Stimulated activated naive CD8-positive, alpha-beta T cell treated with anti-CD3 and anti-CD28 coated beads, Interleukin-15, Interleukin-2, amounts not matched to agents 100 U/mL and 50 U/mL, for 24 hours (primary cell): Measurements from ENCODE around the gene TTC14.
"Not testable (repeated sequence)": the region's sequence is repeated elsewhere in the genome, so short reads cannot be mapped to it uniquely, and the experiment has no call there.

Source experiments
- ATAC-seq: fragments of 150-1000 bp; cut with Tn5 transposase; one replicate; pipeline ENCODE4 v1.10.0; 2021
- DNase-seq: peaks from one replicate; pipeline ENCODE4 v3.0.0; 2021

The TTC14 gene, protein sequence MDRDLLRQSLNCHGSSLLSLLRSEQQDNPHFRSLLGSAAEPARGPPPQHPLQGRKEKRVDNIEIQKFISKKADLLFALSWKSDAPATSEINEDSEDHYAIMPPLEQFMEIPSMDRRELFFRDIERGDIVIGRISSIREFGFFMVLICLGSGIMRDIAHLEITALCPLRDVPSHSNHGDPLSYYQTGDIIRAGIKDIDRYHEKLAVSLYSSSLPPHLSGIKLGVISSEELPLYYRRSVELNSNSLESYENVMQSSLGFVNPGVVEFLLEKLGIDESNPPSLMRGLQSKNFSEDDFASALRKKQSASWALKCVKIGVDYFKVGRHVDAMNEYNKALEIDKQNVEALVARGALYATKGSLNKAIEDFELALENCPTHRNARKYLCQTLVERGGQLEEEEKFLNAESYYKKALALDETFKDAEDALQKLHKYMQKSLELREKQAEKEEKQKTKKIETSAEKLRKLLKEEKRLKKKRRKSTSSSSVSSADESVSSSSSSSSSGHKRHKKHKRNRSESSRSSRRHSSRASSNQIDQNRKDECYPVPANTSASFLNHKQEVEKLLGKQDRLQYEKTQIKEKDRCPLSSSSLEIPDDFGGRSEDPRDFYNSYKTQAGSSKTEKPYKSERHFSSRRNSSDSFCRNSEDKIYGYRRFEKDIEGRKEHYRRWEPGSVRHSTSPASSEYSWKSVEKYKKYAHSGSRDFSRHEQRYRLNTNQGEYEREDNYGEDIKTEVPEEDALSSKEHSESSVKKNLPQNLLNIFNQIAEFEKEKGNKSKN

DNA sequence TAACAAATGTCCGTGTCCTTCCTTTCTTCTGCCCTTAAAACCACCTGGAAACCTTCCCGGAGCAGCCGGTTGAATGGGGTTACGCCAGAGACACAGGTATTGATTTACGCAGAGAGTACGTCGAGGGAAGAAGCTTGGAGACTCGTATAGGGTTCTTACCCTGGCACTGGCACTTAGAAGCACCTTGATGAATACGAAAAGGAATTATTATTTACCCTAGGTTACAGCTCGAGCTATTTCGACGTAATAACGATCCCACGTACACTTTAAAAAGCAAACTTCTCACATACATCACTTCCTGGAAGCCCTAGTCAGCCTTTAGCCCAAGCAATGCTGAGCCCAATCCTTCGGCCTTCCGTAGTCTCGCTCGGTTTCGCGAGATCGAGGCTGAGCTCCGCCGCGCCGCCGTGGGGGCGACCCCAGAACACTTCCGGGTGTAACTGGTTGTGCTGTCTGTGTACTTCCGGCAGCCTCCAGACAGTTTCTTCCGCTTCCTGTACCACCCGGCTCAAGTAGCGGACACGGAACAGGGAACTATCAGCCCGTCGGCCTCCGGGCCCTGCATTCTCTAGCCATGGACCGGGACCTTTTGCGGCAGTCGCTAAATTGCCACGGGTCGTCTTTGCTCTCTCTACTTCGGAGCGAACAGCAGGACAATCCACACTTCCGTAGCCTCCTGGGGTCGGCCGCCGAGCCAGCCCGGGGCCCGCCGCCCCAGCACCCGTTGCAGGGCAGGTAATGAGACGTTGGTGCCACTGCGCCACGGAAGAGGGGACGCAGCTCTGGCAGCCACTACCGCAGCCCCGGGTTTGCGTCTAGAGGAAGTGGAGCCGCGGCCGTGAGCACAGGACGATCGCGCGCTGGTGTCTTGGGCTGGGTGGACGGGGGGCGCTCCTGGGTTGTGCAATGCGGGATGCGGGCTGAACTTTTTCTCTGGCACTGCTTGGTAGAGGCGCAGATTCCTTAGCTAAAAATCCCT lies at the start of gene TTC14:
Gene TTC14, plus strand, starts transcription at position 476 of the 979 bp plus-strand sequence. Its CDS starts 99 bp downstream, at position 575.
- ATAC-seq = peak; percentile 99
- peak; percentile 93 for DNase-seq

DNA sequence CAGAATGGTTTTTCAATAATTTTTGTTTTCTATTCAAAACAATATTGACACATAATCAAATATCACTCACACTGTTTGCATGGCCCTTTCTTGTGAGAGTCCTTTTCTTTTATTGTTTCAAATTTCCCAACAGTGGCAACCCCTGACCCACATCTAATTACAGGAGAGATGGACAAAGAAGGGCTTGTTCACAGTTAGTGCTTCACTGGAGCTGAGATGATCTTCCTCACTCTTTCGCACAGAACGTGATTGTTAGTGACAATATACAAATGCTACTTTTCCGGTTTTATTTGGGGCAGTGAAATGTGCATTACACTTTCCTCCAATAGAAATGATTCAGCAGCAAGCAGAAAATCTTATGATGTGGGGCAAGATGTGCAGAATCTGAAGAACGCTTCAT lies 38.6 kb upstream of the TTC14 start:
- DNase-seq = no peak
- ATAC-seq = no peak

DNA sequence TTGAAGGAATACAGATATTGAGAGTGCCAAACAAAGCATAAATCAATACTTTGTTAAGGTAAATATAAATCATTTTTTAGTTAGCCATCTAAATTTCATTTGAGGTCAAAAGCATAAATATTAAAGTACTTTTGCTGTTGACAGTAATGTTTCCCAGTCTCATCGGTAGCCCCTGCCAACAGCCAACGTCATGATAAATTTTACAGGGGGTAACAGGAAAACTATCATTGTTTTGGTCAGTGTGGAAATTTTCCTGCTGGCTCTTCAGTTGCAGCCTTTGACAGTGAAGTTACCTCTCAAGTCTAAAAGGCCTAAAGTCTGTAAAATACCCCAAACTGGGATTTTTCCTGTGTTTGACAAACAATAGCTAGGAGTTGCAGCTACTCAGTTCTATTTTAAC lies 37.3 kb upstream of the TTC14 start:
- no peak for ATAC-seq
- no peak for DNase-seq

DNA sequence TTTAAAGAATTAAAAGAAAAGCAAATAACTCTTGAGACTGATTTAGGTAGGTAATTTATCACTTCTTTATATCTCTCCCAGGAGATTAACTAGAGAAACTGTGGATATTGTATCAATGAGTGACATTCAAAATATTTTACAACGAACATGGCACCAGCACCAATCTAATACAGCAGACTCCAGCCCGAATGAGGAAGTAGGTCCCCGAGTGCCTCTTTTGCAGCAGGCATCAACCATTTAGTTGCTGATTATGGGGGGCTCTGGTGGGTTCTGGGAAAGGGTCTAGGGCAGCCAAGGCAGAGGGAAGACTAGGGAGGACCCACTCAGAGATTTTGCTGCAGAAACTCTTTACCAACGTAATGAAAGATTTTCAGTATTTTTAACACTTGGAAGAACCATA lies 31.7 kb upstream of the TTC14 start:
- ATAC-seq (no peak), DNase-seq (no peak)

DNA sequence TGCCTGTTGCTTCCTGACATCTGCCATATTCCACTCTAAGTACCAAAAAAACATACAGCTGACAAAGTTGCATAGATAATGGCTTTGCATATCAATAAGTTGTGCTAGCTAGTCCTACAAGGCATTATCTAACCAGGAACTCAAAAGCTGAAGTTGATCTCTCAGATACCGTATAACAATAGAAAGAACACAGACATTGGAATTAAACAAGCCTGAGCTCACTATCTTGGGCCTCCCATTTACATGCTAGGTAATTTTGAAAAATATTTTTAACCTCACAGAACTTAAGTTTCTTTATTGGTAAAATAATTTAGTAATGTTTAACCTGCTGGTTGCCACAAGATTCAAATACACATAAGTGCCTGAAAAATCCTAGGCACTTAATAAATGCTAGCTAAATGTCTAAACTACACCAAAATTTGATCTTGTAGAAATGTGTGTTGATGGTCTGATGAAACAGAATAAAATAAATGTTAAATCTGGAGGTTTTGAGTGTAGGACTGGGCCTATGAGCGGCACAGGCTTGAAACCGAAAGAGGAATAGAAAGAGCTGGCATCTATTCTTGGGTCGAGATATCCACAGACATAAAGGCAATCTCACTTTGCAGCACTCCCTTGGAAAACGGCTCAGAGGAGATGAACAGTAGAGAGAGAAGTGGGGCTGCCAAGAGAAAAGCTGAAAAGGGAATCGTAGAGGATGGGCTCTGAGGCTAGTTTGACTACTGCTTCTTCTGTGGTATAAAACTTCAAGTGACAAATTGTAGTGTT lies 29.9 kb upstream of the TTC14 start:
- ATAC-seq = no peak
- DNase-seq = no peak

DNA sequence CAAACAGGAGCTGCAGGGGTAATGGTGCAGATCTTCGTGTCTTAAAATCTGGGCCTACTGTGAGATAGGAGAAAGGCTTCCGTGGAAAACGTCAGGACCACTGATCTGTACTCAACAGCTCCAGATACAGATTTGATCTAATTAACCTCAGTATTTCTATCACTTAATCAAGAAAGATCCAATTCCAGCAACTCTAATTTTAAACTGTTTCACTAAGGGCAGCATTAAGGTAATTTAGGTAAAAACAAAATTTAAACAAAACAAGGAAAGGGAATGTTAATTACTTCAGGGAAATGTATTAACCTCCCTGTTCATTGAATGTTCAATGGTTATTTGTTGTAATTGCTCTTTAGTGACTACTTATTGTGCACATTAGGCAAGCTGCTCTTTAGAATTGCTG lies 26.4 kb upstream of the TTC14 start:
- no peak for ATAC-seq
- DNase-seq = no peak

DNA sequence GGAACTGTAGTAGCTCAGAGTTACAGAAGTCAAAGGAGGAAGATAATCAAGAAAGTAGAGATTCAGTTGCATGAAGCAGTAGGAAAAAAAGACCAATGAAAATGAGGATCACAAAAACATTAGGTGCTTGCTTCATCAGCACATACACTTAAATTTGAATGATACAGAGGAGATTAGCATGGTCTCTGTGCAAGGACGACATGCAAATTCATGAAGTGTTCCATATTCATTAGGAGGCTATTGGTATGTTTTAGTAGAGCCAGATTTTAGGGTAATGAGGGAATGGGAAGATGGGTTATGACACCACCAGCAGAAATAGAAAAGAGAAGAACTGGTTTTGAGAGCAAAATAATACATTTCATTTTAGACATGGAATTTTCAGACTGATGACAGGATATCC lies 21.0 kb upstream of the TTC14 start:
- ATAC-seq (no peak), DNase-seq (no peak)

DNA sequence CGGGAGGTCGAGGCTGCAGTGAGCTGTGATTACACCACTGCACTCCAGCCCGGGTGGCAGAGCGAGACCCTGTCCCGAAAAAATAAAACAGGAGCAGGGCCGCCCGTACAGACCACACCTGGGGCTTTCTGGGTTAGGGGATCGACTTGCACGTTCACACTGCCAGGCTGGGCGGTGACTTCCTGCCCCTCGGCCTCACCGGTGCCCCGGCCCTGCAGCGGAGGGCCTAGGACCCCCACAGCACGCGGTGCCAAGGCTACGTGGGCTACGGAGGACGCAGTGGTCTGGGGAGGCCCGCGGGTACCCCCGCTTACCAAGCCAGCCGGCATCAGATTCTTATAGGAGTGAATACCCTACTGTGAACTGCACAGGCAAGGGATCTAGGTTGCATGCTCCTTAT lies 11.6 kb upstream of the TTC14 start:
- no peak for DNase-seq
- no peak for ATAC-seq

DNA sequence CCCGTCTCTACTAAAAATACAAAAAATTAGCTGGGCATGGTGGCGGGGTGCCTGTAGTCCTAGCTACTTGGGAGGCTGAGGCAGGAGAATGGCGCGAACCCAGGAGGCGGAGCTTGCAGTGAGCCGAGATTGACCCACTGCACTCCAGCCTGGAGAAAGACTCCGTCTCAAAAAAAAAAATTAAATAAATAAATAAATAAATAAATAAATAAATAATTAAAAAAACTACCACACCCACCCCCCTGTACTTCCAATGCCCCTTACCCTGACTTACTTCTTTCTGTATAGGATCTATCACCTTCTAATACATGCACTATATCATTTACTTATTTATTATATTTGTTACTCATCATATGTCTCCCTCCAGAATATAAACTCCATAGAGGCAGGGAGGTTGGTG lies 8.3 kb upstream of the TTC14 start:
- DNase-seq, ATAC-seq: not testable (repeated sequence)

DNA sequence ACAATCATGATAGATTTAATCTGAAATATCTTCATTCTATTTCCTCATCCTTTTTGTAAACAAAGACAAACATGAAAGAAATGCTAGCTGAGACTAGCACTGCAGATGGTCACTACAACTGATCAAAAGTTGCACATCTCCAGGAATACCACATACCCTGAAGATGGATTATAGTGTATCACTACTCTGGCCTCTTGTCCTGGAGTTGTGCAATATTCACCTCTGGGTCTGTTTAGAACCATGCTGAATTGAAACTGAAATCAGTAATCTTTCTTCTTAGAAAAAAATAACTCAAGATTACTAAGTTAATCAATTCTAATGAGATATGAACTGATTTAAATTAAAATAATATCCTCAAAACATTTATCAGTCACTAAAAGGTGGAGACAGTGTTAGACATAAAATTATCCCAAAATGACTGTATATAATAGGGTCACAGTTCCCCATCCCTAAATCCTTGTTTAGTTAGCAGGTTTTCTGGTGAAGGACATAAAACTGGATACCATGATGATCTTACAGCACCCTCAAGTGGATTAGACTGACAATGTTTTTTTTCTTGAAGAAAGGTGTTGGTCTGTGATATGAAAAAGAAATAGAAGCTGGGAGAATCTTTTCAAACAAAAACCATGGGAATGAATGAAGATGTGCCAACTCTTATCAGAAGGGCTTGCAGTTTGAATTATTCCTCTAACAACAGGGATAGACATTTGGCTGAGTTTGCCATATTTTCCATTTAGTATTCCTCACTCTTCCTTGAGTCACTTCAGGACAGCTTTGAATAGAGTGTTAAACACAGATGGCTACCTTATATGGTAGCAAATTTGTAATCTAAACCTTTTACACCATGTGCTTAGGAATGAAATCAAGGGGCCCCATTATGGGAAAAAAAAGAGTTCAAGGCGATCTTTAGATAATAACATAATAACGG lies 7.1 kb upstream of the TTC14 start:
- DNase-seq (no peak), ATAC-seq (no peak)

DNA sequence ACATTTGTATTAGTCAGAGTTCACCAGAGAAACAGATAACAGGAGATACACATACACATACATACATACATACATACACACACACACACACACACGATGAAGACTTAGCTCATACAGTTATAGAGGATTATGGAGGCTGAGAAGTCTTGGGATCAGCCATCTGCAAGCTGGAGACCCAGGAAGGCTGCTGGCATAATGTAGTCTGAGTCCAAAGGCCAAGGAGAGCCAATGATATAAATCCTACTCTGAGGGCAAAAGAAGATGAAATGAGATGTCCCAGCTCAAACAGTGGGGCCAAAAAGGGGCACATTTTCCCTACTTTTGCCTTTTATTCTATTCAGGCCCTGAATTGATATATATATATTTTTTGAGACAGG lies 6.4 kb upstream of the TTC14 start:
- DNase-seq = no peak
- no peak for ATAC-seq

DNA sequence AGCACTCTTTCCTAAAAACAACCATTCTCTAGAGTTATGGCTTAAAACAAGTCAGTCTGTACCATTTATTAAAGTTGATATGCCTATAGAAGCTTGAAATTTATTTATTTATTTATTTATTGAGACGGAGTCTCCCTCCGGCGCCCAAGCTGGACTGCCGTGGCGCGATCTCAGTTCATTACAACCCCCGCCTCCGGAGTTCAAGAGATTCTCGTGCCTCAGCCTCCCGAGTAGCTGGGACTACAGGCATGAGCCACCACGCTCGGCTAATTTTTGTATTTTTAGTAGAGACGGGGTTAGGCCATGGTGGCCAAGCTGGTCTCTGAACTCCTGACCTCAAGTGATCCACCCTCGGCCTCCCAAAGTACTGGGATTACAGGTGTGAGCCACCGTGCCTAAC lies 1.5 kb upstream of the TTC14 start:
- DNase-seq = no peak
- no peak for ATAC-seq

DNA sequence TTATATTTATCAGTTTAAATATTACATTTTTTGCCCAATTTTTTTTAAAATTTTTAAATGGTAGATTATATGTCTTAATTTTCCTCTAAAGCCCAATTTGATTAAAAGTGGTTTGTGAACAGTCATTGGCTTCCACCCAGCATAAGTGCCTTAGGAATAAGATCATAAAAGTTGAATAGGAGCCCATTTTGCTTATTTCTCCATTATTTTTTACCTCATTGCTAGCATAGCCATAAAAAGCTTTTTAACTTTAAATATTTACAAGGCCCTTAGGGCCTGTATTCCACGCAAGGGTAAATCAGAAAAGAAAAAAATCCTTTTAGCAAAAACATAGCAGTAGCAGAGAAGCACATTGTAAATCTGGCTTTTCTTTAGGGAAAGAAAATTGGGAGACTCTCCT lies 9.0 kb downstream of the TTC14 start:
- ATAC-seq (no peak), DNase-seq (no peak)

DNA sequence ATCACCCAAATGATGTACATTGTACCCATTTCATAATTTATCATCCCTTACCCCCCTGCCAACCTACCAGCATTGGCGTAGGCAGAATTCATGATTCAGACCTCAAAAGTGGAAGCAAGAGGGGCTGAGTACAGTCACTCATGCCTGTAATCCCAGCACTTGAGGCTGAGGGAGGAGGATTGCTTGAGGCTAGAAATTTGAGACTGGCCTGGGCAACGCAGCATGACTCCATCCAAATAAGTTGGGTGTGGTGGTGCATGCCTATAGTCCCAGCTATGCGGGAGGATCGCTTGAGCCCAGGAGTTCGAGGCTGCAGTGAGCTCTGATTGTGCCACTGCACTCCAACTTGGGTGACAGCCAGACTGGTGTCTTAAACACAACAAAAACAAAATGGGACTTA lies 10.4 kb downstream of the TTC14 start:
- ATAC-seq = no peak
- DNase-seq = no peak

DNA sequence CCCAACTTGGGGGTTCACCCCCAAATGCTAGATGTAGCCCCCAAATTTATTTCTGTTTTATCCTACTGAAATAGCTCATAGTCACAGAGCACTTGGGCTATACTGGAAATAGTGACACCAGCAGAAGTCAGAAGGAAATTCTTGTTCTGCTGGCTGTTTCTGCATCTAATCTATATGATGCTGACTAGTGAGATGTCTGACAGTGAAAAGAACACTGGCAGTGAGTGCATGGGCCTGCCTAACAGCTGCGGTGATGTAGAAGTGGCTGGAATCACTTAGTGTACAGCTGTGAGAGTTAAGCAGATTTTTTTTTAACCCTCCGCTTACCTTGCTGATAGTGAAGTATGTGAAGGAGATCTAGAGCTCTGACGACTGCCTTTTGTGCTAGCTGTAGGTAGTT lies 14.0 kb downstream of the TTC14 start:
- DNase-seq (no peak), ATAC-seq (no peak)

DNA sequence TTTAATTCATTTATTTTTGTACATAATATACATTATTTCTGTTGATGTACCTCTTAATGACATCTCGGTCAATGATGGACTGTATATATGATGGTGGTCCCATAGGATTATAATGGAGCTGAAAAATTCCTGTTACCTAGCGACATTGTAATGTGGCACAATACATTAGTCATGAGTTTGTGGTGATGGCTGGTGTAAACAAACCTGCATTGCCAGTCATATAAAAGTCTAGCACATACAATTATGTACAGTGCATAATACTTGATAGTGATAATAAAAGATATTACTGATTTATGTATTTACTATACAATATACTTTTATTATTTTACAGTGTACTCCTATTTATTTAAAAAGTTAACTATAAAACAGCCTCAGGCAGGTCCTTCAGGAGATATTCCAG lies 15.1 kb downstream of the TTC14 start:
- ATAC-seq (no peak), DNase-seq (no peak)

DNA sequence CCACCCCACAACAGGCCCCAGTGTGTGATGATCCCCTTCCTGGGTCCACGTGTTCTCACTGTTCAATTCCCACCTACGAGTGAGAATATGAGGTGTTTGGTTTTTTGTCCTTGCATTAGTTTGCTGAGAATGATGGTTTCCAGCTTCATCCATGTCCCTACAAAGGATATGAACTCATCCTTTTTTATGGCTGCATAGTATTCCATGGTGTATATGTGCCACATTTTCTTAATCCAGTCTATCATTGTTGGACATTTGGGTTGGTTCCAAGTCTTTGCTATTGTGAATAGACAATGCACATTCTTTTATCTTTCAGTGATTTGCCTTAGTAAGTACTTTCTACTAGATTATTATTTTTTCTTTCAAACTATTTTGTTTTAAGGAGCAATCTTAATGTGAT lies 16.6 kb downstream of the TTC14 start:
- DNase-seq, ATAC-seq: not testable (repeated sequence)

DNA sequence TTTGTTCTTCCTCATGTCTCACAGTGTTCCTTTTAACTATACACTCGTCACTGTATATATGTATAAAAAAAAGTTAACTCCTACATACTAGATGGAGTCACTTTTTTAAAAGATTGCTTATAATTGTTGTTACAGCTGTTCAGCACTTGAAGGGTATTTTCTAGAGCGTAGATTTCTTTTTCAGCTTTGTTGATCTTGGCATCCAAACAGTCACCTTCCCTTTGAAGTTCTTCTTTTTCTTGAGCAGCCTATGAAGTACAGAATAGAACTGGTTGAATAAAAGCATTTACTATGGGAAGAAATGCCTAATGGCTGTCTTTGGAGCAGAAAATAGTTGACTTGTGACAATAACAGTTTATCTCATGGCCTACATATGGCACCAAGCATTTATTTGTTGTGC lies 17.8 kb downstream of the TTC14 start:
- DNase-seq = no peak
- no peak for ATAC-seq

DNA sequence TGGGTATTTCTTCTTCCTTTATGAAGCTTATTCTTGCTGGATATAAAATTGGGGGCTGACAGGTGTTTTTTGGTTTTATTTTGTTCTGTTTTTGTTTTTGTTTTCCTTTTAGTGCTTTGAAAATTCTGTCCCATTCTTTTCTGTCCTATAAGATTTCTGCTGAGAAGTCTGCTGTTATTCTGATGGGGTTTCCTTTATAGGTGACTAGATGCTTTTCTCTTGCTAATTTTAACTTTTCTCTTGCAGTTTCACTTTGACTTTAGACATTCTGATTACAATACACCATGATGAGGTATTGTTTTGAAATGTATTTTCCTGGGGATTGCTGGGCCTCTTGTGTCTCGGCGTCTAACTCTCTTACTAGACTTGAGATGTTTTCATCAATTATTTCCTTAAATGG lies 22.8 kb downstream of the TTC14 start:
- no peak for DNase-seq
- no peak for ATAC-seq

DNA sequence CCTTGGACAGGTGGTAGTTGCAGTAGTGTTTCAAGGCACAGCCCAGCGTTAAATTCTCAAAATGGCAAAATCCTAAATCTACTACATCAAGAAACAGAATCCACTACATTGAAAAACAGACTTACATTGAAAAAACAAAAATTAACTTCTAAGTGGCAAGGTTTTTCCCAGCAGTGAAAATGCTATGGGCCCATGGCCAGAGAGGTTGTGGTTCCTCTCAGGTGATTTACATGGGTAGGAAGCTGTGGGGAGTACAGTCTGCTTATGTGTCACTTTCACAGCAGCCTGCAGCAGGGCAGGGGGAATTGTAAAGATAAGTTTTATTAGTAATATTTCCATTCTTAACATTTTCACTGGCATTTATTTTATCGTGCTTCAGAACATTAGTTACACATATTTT lies 24.9 kb downstream of the TTC14 start:
- DNase-seq (no peak), ATAC-seq (no peak)

DNA sequence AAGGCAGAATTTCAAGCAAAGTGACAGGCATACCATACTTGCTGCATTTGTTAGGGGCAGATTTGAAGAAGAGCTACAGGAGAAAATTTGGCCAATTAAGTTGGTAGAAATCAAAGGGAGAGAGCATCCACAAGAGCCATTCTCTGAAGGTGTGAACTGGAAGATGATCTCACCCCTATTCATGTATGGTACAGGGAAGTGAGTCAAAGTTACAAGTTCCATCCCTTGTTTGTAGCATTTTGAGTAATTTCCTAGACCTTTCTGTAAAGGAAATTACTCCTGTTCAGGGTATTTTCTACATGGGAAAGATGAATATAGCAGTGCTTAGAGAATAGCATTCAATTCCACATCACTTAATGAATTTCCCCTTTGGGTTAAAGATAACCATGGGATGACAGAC lies 28.4 kb downstream of the TTC14 start:
- no peak for DNase-seq
- peak; percentile 46 for ATAC-seq
